ENCODE measurements around the gene CLRN1. TPM values are rescaled to one million over a fixed set of nuclear protein-coding genes. Genes with fewer than 3 reads are reported as not detected.

Gene CLRN1
- total RNA-seq, 1 donor from 2014 or later: not detected

GRCh38 chr3:150984066-150984465, 11.5 kb upstream of the CLRN1 start:
- Mint-ChIP-seq H3K4me3 (ENCODE audit: unreplicated experiment) (no peak overlapping the region), H3K36me3 (ENCODE audit: low read depth, unreplicated experiment) (no peaks in the 10 kb centered on the region), H3K9me3 (ENCODE audit: unreplicated experiment) (no peaks in the 10 kb centered on the region), H3K27me3 (ENCODE audit: low read depth, unreplicated experiment) (no peaks in the 10 kb centered on the region), H3K4me1 (ENCODE audit: low read depth, unreplicated experiment) (no peaks in the 10 kb centered on the region), H3K27ac (ENCODE audit: unreplicated experiment) (no peak overlapping the region)
- Histone ChIP-seq H3K9ac (ENCODE audit: low read length) (no peak overlapping the region), H3K27me3 (ENCODE audit: insufficient read depth, low read length) (peaks cover 4% of the 10 kb centered on the region), H3K4me1 (ENCODE audit: insufficient read depth, low read length) (no peaks in the 10 kb centered on the region), H3K79me2 (ENCODE audit: insufficient read depth, low read length) (no peaks in the 10 kb centered on the region), H3K4me2 (ENCODE audit: low read length) (no peak overlapping the region), H2AFZ (ENCODE audit: low read depth, low read length) (no peak overlapping the region), H3K9me3 (ENCODE audit: insufficient read depth, low read depth, low read length) (no peaks in the 10 kb centered on the region), H3K36me3 (ENCODE audit: insufficient read depth, low read length) (no peaks in the 10 kb centered on the region), H4K20me1 (ENCODE audit: insufficient read depth, low read length) (no peaks in the 10 kb centered on the region), H3K27ac (ENCODE audit: low read depth, low read length) (no peak overlapping the region), H3K4me3 (ENCODE audit: insufficient read depth, low read depth, low read length) (no peak overlapping the region)
- FAIRE-seq (no peak), DNase-seq (ENCODE audit: low read depth) (no peak)
- no peak for TF ChIP-seq CTCF (IDR thresholded peaks at IDR 0.05; ENCODE audit: insufficient read depth, low read depth, low read length)
- no peak for TF ChIP-seq EZH2 (IDR thresholded peaks at IDR 0.05; ENCODE audit: insufficient read depth, low read length)

GRCh38 chr3:150978566-150979148, 6.1 kb upstream of the CLRN1 start:
- H3K9me3 Mint-ChIP-seq (ENCODE audit: unreplicated experiment): no peaks in the 10 kb centered on the region
- no peaks in the 10 kb centered on the region for H3K36me3 Mint-ChIP-seq (ENCODE audit: low read depth, unreplicated experiment)
- no peak overlapping the region for H3K9ac ChIP-seq (ENCODE audit: low read length)
- no peak overlapping the region for H2AFZ ChIP-seq (ENCODE audit: low read depth, low read length)
- H3K27me3 ChIP-seq (ENCODE audit: insufficient read depth, low read length): peaks cover 4% of the 10 kb centered on the region
- no peaks in the 10 kb centered on the region for H3K9me3 ChIP-seq (ENCODE audit: insufficient read depth, low read depth, low read length)
- H3K4me3 Mint-ChIP-seq (ENCODE audit: unreplicated experiment): no peak overlapping the region
- DNase-seq (ENCODE audit: low read depth) (no peak), FAIRE-seq (no peak)
- no peak overlapping the region for H3K27ac ChIP-seq (ENCODE audit: low read depth, low read length)
- H3K27ac Mint-ChIP-seq (ENCODE audit: unreplicated experiment): no peak overlapping the region
- no peaks in the 10 kb centered on the region for H3K36me3 ChIP-seq (ENCODE audit: insufficient read depth, low read length)
- H3K4me1 Mint-ChIP-seq (ENCODE audit: low read depth, unreplicated experiment): no peaks in the 10 kb centered on the region
- no peaks in the 10 kb centered on the region for H4K20me1 ChIP-seq (ENCODE audit: insufficient read depth, low read length)
- H3K27me3 Mint-ChIP-seq (ENCODE audit: low read depth, unreplicated experiment): peaks cover 3% of the 10 kb centered on the region
- no peaks in the 10 kb centered on the region for H3K4me1 ChIP-seq (ENCODE audit: insufficient read depth, low read length)
- H3K4me3 ChIP-seq (ENCODE audit: insufficient read depth, low read depth, low read length): no peak overlapping the region
- no peaks in the 10 kb centered on the region for H3K79me2 ChIP-seq (ENCODE audit: insufficient read depth, low read length)
- no peak overlapping the region for H3K4me2 ChIP-seq (ENCODE audit: low read length)
- TF ChIP-seq CTCF (IDR thresholded peaks at IDR 0.05; ENCODE audit: insufficient read depth, low read depth, low read length) (no peak), EZH2 (IDR thresholded peaks at IDR 0.05; ENCODE audit: insufficient read depth, low read length) (no peak)

- H4K20me1 ChIP-seq (ENCODE audit: insufficient read depth, low read length): no peaks in the 10 kb centered on the region
Measured at GRCh38 chr3:150975992-150976368, 3.5 kb upstream of the CLRN1 start.

More at GRCh38 chr3:150975992-150976368, 3.5 kb upstream of the CLRN1 start:
- H3K79me2 ChIP-seq (ENCODE audit: insufficient read depth, low read length): no peaks in the 10 kb centered on the region
- no peak overlapping the region for H3K27ac ChIP-seq (ENCODE audit: low read depth, low read length)
- no peak overlapping the region for H3K4me3 ChIP-seq (ENCODE audit: insufficient read depth, low read depth, low read length)
- H3K36me3 ChIP-seq (ENCODE audit: insufficient read depth, low read length): no peaks in the 10 kb centered on the region
- Mint-ChIP-seq H3K36me3 (ENCODE audit: low read depth, unreplicated experiment) (no peaks in the 10 kb centered on the region), H3K4me1 (ENCODE audit: low read depth, unreplicated experiment) (peaks cover 4% of the 10 kb centered on the region), H3K9me3 (ENCODE audit: unreplicated experiment) (no peaks in the 10 kb centered on the region), H3K27ac (ENCODE audit: unreplicated experiment) (no peak overlapping the region), H3K27me3 (ENCODE audit: low read depth, unreplicated experiment) (peaks cover 3% of the 10 kb centered on the region), H3K4me3 (ENCODE audit: unreplicated experiment) (no peak overlapping the region)
- no peak for FAIRE-seq
- DNase-seq (ENCODE audit: low read depth): no peak
- H3K4me2 ChIP-seq (ENCODE audit: low read length): no peak overlapping the region
- TF ChIP-seq CTCF (IDR thresholded peaks at IDR 0.05; ENCODE audit: insufficient read depth, low read depth, low read length) (no peak), EZH2 (IDR thresholded peaks at IDR 0.05; ENCODE audit: insufficient read depth, low read length) (no peak)
- H2AFZ ChIP-seq (ENCODE audit: low read depth, low read length): no peak overlapping the region
- H3K9ac ChIP-seq (ENCODE audit: low read length): no peak overlapping the region
- no peaks in the 10 kb centered on the region for H3K27me3 ChIP-seq (ENCODE audit: insufficient read depth, low read length)
- H3K4me1 ChIP-seq (ENCODE audit: insufficient read depth, low read length): peaks cover 3% of the 10 kb centered on the region
- H3K9me3 ChIP-seq (ENCODE audit: insufficient read depth, low read depth, low read length): no peaks in the 10 kb centered on the region
